ENCODE data around the gene ASPSCR1. TPM values are rescaled to one million over a fixed set of nuclear protein-coding genes. Genes with fewer than 3 reads are reported as not detected.

The ASPSCR1 gene
- total and polyA plus RNA-seq, 2 donors from 2014 or later, result 35.2 to 57.5 TPM

DNA sequence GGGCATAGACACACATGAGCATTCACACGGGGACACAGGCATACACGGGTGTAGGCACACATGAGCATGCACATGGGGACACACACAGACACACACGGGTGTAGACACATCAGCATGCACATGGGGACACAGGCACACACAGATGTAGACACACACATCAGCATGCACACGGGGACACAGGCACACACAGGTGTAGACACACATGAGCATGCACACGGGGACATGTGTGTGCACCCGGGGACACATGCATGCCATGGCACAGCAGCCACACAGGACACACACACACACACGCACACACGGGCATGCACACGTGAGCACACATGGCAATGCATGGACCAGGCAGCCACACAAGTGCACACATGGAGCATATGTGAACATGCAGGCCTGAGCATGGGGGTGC is 65.2 kb downstream of the ASPSCR1 start:
- Histone ChIP-seq H3K9ac (ENCODE audit: low read length in 3 of 3) (no peak overlapping the region), H3K4me1 (ENCODE audit: control insufficient read depth in 2 of 3, insufficient read depth in 2 of 3, low read depth in 1 of 3, low read length in 3 of 3) (peaks cover 3 to 5% (median 3%) of the 10 kb centered on the region in 3 donors), H3K9me3 (ENCODE audit: control insufficient read depth in 2 of 3, insufficient read depth in 1 of 3, low read length in 3 of 3) (no peaks in the 10 kb centered on the region), H3K4me3 (ENCODE audit: low read length in 3 of 3) (peak overlapping the region in 1 of 3 donors; percentile 16), H3K27me3 (ENCODE audit: control insufficient read depth, insufficient read depth, low read length) (no peaks in the 10 kb centered on the region), H3K36me3 (ENCODE audit: control insufficient read depth in 2 of 3, insufficient read depth in 3 of 3, low read length in 3 of 3) (peaks cover 0 to 3% (median 2%) of the 10 kb centered on the region in 3 donors), H3K27ac (ENCODE audit: low read depth in 2 of 2, low read length in 2 of 2) (no peak overlapping the region)
- intact Hi-C loops (cut with DNase I), result no loop called here
- FAIRE-seq (no peak), DNase-seq (no peak)
- TF ChIP-seq, protein P1, sequence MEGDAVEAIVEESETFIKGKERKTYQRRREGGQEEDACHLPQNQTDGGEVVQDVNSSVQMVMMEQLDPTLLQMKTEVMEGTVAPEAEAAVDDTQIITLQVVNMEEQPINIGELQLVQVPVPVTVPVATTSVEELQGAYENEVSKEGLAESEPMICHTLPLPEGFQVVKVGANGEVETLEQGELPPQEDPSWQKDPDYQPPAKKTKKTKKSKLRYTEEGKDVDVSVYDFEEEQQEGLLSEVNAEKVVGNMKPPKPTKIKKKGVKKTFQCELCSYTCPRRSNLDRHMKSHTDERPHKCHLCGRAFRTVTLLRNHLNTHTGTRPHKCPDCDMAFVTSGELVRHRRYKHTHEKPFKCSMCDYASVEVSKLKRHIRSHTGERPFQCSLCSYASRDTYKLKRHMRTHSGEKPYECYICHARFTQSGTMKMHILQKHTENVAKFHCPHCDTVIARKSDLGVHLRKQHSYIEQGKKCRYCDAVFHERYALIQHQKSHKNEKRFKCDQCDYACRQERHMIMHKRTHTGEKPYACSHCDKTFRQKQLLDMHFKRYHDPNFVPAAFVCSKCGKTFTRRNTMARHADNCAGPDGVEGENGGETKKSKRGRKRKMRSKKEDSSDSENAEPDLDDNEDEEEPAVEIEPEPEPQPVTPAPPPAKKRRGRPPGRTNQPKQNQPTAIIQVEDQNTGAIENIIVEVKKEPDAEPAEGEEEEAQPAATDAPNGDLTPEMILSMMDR (IDR thresholded peaks at IDR 0.05; ENCODE audit: borderline replicate concordance, extremely low read depth, insufficient read depth), result no peak

DNA sequence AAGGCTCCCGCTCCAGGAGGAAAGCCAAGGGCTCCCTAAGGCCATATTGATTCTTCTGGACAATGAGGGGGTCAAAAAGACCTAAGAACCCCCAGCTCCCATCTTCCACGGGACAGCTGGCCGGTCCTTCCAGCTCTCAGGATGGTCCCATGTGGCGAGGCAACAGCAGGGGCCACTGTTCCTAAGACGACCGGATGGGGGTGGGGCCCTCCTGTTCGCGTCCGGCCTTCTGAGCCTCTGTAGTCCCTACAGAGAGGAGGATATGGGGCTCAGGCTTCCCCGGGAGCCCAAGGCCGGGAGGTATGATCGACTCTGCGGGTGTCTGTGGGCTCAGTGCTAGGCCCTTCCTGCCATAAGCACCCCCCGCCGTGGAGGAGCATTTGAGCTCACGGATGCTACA is 66.1 kb downstream of the ASPSCR1 start:
- no peak for FAIRE-seq
- TF ChIP-seq, protein P1 (IDR thresholded peaks at IDR 0.05; ENCODE audit: borderline replicate concordance, extremely low read depth, insufficient read depth), result no peak

DNA sequence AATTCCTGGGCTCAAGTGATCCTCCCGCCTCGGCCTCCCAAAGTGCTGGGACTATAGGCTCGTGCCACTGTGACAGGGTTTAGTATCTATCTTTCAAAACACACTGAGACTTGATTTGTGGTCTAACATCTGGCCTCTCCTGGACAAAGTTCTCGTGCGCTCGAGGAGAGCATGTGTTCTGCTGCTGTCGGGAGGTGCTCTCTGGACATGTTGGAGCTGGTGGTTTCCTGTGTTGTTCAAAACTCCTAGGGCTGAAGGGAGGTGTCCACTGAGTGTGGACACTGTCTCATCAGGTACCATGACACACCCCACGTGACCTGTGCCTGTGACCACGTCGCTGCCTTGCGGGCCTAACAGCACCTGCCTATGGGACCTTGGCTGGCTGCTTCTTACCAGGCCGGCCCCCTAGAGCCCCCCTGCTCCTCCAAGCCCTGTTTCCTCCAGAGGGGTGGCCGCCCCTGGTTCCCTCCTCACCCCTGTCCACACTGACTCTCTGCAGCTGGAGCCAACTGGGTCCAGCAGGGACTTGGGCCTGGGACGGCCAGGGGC is 68.6 kb downstream of the ASPSCR1 start:
- H3K4me3 ChIP-seq (ENCODE audit: low read length in 3 of 3), result no peak overlapping the region
- H3K27me3 ChIP-seq (ENCODE audit: control insufficient read depth, insufficient read depth, low read length), result no peaks in the 10 kb centered on the region
- H3K27ac ChIP-seq (ENCODE audit: low read depth in 2 of 2, low read length in 2 of 2), result no peak overlapping the region
- peaks cover 0 to 3% (median 2%) of the 10 kb centered on the region in 3 donors for H3K36me3 ChIP-seq (ENCODE audit: control insufficient read depth in 2 of 3, insufficient read depth in 3 of 3, low read length in 3 of 3)
- H3K9ac ChIP-seq (ENCODE audit: low read length in 3 of 3), result no peak overlapping the region
- H3K9me3 ChIP-seq (ENCODE audit: control insufficient read depth in 2 of 3, insufficient read depth in 1 of 3, low read length in 3 of 3), result no peaks in the 10 kb centered on the region
- peaks cover 0 to 9% (median 0%) of the 10 kb centered on the region in 3 donors for H3K4me1 ChIP-seq (ENCODE audit: control insufficient read depth in 2 of 3, insufficient read depth in 2 of 3, low read depth in 1 of 3, low read length in 3 of 3)
- DNase-seq (no peak), FAIRE-seq (no peak)
- intact Hi-C loops (cut with DNase I), result no loop called here
- TF ChIP-seq, protein P1 (IDR thresholded peaks at IDR 0.05; ENCODE audit: borderline replicate concordance, extremely low read depth, insufficient read depth), result no peak

More for the DNA sequence above, 66.1 kb downstream of the ASPSCR1 start:
- H3K27ac ChIP-seq (ENCODE audit: low read depth in 2 of 2, low read length in 2 of 2), result no peak overlapping the region
- no peak for DNase-seq
- intact Hi-C loops (cut with DNase I), result no loop called here
- H3K36me3 ChIP-seq (ENCODE audit: control insufficient read depth in 2 of 3, insufficient read depth in 3 of 3, low read length in 3 of 3), result peaks cover 0 to 3% (median 2%) of the 10 kb centered on the region in 3 donors
- no peaks in the 10 kb centered on the region for H3K4me1 ChIP-seq (ENCODE audit: control insufficient read depth in 2 of 3, insufficient read depth in 2 of 3, low read depth in 1 of 3, low read length in 3 of 3)
- H3K9me3 ChIP-seq (ENCODE audit: control insufficient read depth in 2 of 3, insufficient read depth in 1 of 3, low read length in 3 of 3), result no peaks in the 10 kb centered on the region
- no peaks in the 10 kb centered on the region for H3K27me3 ChIP-seq (ENCODE audit: control insufficient read depth, insufficient read depth, low read length)
- H3K4me3 ChIP-seq (ENCODE audit: low read length in 3 of 3), result no peak overlapping the region
- H3K9ac ChIP-seq (ENCODE audit: low read length in 3 of 3), result no peak overlapping the region

DNA sequence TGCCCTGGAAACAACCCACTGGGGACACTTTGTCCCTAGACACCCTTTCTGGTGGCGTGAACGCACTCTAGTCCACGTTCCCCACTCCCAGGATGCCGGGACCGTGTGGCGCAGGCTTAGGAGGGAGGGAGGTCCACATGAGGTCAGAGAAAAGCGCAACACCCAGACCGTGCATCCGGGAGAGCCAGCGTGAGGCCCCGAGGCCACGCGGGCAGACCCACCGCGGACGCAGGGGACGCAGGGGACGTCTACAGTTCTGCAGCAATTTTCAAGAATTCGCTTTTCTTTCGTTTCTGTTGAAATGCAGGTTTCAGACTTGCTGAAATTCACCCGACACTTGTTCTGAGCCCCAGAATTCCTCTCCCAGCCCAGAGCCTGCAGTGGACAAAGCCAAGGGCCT is 69.5 kb downstream of the ASPSCR1 start:
- no peak overlapping the region for H3K9ac ChIP-seq (ENCODE audit: low read length in 3 of 3)

More for the DNA sequence above, 69.5 kb downstream of the ASPSCR1 start:
- intact Hi-C loops (cut with DNase I), result no loop called here
- H3K36me3 ChIP-seq (ENCODE audit: control insufficient read depth in 2 of 3, insufficient read depth in 3 of 3, low read length in 3 of 3), result peaks cover 0 to 3% (median 2%) of the 10 kb centered on the region in 3 donors
- H3K4me3 ChIP-seq (ENCODE audit: low read length in 3 of 3), result no peak overlapping the region
- peaks cover 0 to 9% (median 0%) of the 10 kb centered on the region in 3 donors for H3K4me1 ChIP-seq (ENCODE audit: control insufficient read depth in 2 of 3, insufficient read depth in 2 of 3, low read depth in 1 of 3, low read length in 3 of 3)
- FAIRE-seq (no peak), DNase-seq (no peak)
- H3K27ac ChIP-seq (ENCODE audit: low read depth in 2 of 2, low read length in 2 of 2), result no peak overlapping the region
- H3K27me3 ChIP-seq (ENCODE audit: control insufficient read depth, insufficient read depth, low read length), result no peaks in the 10 kb centered on the region
- no peaks in the 10 kb centered on the region for H3K9me3 ChIP-seq (ENCODE audit: control insufficient read depth in 2 of 3, insufficient read depth in 1 of 3, low read length in 3 of 3)
- TF ChIP-seq, protein P1 (IDR thresholded peaks at IDR 0.05; ENCODE audit: borderline replicate concordance, extremely low read depth, insufficient read depth), result no peak

Data from kidney (tissue), 14 donors.